DMS53 treated with DMSO at 0.1 percent for 48 hours (cell line): ENCODE results near the gene COMP.

Experiments used
- DNase-seq: peaks from one replicate; lab custom pipeline; 2025; ENCODE audit not compliant: unreplicated experiment; lab: John Stamatoyannopoulos, UW

The COMP gene

DNA sequence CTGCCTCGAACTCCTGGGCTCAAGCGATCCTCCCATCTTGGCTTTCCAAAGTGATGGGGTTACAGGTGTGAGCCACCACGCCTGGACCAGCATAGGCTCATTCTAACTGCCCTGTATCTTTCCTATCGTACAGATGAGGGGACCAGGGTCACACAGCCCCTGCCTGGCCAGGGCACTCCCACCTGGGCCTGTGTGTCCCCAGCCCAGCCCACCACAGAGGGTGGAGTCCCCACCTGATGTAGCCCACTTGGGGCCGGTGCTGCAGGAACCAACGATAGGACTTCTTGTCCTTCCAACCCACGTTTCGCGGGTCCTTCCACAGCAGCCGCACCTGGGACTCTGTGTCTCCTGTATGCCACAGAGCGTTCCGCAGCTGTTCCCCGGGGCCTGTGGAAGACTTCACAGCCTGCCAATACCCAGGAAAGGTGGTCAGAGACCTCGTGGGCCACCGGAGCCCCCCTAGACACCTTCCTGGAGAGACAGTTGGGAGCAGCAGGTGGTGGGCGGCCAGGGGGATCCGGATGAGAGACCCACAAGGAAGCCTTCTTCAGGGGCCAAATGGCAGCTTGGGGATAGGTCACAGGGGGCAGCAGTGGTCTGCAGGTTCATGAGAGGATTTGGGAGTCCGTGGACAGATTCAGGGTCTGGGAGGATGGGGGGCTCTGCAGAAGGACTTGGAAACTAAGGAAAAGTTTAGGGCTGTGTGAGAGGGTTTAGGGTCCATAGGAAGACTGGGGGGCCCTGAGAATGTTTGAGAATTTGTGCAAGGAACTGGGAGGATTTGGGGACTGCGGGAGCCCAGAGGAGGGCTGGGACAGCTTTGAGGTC is 6.9 kb downstream of the COMP start:
- no peak for DNase-seq

GRCh38 chr19:18782559-18783225 is 8.4 kb downstream of the COMP start:
- no peak for DNase-seq

DNA sequence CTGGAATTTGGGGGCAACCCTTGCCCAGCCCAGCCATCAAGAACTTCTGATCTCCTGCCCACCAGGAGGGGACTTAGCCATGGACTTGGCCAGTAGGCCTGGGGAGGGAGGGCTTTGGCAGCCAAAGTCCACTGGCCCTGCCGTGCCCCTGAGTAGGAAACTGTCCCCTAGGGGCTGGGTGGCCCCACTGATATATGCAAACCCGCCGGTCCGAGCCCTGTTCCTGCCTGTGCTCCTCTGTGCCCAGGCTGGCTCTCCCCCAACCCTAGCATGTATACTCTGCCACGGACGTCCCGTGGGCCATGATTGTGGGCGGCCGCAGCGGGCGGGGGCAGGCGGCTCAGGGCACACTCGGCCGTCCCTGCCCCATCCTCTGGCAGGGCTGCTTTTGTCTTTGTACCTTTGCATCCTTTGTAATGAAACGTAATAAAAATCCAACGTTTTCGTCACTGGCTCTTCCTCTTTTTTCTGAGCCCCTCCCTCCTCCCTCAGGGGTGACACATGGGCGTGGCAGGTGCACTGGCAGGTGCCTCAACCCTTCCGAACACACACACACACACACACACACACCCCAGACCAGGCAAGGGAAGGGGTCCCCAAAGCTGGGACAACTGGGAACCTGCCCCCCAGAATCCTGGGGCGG is 9.1 kb downstream of the COMP start:
- DNase-seq = no peak

- no peak for DNase-seq
These were observed 10.0 kb downstream of the COMP start for GRCh38 chr19:18781047-18781600.

GRCh38 chr19:18780631-18781030 is 10.5 kb downstream of the COMP start:
- no peak for DNase-seq

DNA sequence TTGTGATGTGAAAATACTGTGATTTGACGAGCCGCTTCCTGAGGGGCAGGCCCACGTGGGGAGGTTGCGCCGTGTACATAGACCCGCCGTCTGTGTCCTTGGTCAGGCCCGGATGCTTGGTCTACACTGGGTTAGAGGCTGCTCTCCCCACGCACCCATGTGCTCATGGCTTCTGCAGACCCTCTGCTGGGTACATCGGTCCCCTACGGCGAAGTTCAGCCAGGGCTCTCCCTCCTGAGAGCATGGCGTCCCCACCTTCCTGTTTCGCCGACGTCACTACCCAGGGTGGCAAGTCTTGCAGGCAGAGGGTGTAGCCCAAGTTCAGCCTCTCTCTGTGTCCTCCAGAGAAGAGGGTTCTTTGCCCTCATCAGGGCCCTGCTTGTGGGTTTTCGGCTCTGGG is 11.0 kb downstream of the COMP start:
- no peak for DNase-seq

DNA sequence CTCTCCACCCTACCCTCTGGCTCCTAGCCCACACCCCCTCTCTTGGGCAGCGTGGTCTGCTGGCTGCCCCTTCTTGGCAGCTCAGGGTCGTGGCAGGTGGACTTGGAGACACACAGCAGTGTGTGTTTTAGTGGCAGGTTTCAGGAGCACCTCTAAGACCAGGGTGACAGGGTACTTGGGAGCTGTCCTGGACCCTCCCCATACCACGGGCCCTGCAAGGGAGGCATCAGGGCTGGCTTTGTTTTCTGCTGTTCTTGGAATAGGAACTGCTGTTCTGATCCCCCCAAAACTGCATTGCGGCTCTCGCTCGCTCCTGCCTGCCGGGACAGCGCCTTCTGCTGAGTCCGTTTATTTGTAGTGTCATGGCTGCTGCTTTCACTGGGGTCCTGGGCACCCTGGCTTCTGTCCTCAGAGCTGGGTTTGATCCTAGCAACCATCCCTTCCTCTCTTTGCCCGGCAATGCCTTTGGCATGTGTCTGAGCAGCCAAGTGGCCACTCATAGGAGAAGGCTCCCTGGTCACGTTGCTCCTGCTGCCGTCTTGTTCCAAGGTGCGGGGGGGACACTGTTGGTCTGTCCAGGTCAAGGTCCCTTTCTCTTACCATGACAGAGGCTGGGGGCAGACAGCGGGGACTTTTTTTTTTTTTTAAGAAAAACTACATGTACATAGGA is 12.1 kb downstream of the COMP start:
- DNase-seq = no peak

DNA sequence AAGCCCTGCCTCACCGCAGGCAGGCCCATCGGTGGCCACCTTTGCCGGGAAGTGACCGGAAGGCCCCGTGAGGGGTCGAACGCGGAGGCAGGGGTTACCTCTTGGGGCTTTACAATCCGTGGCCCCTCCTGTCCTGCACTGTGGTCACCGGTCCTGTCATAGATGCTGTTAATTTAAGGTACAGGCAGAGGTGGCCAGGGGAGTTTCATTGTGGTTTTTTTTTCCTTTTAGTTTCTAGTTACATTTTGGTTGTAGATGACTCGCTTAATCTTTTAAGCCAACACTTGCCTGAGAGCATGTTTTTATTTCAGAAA is 13.1 kb downstream of the COMP start:
- no peak for DNase-seq

GRCh38 chr19:18777301-18778075 is 13.6 kb downstream of the COMP start:
- DNase-seq = no peak

DNA sequence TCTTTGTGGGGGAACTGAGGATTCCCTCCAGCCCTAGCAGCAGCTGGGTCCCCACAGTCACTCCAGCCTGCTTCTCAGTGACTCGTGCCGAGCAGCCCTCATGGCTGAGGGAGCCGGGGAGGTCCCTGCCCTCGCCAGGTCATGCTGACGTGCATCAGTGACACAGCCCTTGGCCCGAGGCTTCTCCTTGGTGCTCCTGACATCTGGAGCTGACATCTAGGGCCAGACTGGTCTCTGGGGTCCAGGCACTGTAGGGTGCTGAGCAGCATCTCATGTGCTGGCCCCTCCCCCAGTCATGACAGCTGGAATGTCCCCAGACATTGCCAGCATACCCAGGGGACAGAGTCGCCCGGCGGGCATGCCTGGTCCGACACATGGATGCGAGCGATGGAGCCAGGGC is 14.4 kb downstream of the COMP start:
- DNase-seq = no peak

DNA sequence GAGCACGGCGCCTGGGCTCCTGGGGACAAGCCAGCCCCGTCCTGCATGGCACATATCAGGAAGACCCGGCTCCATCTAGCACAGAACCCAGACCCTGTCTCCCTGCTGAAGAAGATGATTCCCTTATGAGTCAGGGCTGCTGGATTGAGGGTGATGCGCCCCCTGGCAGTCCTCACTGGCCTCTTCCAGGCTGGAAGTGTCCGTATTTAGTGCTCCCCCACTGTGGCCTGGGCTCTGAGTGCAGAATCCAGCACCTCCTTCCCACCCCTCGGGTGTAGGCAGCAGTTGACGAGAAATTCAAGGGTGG is 14.9 kb downstream of the COMP start:
- DNase-seq = no peak

GRCh38 chr19:18775586-18776287 is 15.4 kb downstream of the COMP start:
- DNase-seq = no peak

DNA sequence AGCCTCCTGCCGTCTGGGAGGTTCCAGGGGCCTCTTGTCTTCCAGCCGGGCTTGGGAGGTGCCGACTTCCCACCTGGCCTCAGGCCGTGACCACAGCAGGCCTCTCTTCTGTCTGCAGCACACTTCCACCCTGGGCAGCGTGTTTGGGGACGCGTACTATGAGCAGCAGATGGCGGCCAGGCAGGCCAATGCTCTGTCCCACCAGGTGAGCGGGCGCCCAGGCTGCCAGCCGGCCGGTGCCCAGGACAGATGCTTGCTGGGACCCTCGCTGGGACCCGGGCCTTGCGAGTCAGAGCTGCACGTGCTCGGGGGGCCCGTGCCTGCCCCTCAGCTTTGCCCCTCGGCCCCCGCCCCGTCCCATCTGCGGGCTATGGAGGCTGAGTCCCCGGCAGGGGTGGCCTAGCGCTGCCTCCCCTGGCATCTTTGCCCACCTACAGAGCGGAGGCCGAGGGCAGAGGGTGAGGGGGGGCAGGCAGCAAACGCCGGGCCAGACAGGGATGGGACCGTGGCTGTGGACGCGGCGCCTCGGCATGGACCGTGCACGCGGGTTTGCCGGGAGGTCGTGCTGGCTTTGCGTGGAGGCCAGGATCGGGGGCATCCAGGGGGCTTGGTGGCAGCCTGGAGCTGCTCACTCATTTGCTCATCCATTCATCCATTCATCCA is 16.2 kb downstream of the COMP start:
- no peak for DNase-seq

GRCh38 chr19:18774107-18774506 is 17.0 kb downstream of the COMP start:
- no peak for DNase-seq

DNA sequence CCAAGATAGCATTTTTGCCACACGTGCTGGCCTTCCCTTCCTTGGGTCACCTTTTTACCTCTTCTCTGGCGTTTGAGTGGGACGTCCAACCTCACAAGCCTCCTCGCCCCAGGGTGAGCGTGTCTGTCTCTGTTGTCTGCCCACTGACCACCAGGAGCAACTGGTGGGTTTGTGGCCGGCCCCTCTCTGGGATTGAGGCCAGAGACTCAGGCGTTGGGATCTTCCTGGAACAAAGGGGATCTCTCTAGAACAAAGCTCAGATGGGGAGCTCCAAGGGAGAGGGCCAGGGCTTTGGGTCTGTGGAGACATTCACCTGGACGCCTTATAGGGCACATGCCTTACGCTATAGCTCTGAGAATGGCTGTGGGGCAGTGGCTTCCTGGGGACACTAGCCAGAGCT is 17.4 kb downstream of the COMP start:
- no peak for DNase-seq

DNA sequence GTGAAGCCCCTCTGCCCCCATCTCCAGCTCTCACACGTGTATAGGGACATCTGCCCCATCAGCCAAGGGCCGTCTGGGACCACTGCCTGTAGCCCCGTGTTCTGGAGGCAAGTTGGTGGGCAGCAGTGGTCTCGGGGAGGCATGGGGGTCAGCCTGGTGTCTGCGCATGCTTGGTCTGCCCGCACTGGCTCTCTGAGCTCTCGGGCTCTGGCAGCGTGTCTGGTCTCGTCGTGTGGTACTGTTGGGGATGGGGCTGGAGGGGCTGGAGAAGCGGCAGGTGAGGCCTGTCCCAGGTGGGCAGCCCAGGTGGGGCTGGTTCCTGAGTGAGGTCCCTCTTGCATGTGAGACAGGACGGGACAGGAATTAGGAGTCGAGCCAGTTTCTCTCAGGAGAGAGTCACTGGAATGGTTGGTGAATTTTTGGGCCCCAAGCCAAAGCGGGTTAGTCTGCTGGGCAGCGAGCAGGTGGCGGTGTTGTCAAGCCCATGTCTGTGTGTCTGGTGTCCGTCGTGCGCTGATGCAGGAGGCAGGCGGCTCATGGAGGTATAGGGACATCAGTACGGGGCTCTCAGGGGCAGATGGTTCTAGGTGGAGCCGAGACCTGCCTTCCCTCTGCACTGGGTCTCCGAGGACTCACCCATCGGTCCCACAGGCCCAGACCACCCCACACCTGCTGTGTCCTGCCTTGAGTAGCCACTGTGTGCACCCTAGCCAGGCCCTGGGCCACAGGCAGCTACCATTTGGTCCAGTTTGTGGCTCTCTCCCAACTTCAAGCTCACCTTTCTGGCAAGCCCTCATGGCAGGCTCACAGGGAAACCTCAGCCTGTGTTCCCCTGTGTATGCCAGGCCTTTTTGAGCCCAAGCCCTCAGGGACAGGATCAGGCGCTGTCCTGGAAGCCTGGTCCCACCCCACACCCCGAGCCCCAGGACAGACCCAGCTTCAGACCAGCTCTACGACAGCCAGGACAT is 18.2 kb downstream of the COMP start:
- no peak for DNase-seq

DNA sequence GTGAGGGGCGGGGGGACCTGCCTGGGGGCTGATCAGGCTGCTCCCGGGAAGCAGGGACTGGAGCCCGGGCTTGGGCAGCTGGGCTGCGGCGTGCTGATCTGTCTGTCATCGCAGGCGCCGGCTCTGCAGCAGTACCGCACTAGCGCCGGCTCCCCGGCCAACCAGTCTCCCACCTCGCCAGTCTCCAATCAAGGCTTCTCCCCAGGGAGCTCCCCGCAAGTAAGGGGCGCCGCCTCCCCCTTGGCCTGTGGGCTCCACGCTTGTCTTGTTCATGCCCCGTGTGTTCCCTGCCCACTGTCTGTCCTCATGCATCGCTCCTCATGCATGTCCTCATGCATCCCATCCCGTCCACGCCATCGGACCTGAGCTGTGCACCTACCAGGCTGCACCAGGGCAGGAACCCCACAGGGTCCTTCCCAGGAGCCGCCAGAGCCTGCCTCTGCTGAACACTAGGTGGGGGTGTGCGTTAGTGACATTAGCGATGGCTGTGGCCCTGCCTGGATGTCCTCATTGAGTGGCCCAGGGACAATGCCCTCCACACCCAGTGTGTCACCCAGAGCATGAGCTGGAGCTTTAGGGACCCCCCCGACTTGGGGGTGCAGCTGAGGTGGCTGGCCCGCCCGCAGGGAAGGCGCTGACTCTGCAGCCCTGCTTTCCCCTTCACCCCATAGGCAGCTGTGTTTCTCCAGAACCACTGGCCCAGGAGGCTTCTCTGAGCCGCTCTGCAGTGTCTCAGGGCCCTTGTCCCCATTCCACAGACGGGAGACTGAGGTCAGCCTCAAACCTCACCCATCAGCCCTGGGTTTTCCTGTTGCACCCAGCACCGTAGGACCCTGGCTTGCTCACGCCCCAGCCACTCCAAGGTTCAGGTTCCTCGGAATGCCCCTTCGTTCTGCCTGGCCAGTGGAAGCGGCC is 19.5 kb downstream of the COMP start:
- no peak for DNase-seq
